GM23338 (cell line): ENCODE data around the gene LDLR. TPM values are rescaled to one million over a fixed set of nuclear protein-coding genes. Genes with fewer than 3 reads are reported as not detected.
A peak's percentile ranks its signal among the peaks of the same experiment; 100 is the strongest.

Experiments used
- ATAC-seq: fragments of 200-7000 bp; cut with Tn5 transposase; 3 replicates; pipeline ENCODE4 v1.9.1; 2020
- DNase-seq: peaks from one replicate; pipeline ENCODE4 v3.0.0-alpha.2; 2015; ENCODE audit warnings: low spot score
- H2AFZ ChIP-seq: fragments of 200-600 bp; sonication (generic); 2 replicates; pipeline ENCODE4 v1.8.0; 2016; ENCODE audit warnings: antibody characterized with exemption, mild to moderate bottlenecking, moderate library complexity
- H3F3A ChIP-seq: fragments of 200-600 bp; sonication (generic); replicated peaks from 2 replicates; pipeline ENCODE4 v1.8.0; 2017; ENCODE audit warnings: antibody characterized with exemption, mixed run types, low read depth
- H3K27ac ChIP-seq: fragments of 200-600 bp; sonication (generic); 2 replicates; pipeline ENCODE4 v1.6.1; 2016; ENCODE audit warnings: low read depth
- H3K27me3 ChIP-seq: fragments of 200-600 bp; sonication (generic); 2 replicates; pipeline ENCODE4 v1.8.0; 2016; ENCODE audit warnings: mild to moderate bottlenecking, mixed run types, moderate library complexity; ENCODE audit not compliant: insufficient read depth
- H3K36me3 ChIP-seq: fragments of 200-600 bp; sonication (generic); 2 replicates; pipeline ENCODE4 v1.8.0; 2016; ENCODE audit warnings: mild to moderate bottlenecking; ENCODE audit not compliant: insufficient read depth
- H3K4me1 ChIP-seq: fragments of 200-600 bp; sonication (generic); 2 replicates; pipeline ENCODE4 v1.8.0; 2016; ENCODE audit warnings: mild to moderate bottlenecking, moderate library complexity; ENCODE audit not compliant: insufficient read depth
- H3K4me2 ChIP-seq: fragments of 200-600 bp; sonication (generic); 2 replicates; pipeline ENCODE4 v1.7.1; 2017; ENCODE audit warnings: mixed run types
- H3K4me3 ChIP-seq: fragments of 200-600 bp; sonication (generic); 2 replicates; pipeline ENCODE4 v1.6.1; 2016; ENCODE audit warnings: mixed run types
- H3K79me2 ChIP-seq: fragments of 200-600 bp; sonication (generic); replicated peaks from 2 replicates; pipeline ENCODE4 v1.8.0; 2017; ENCODE audit warnings: mild to moderate bottlenecking; ENCODE audit not compliant: insufficient read depth
- H3K9me2 ChIP-seq: fragments of 200-600 bp; sonication (generic); 2 replicates; pipeline ENCODE4 v1.8.0; 2017; ENCODE audit not compliant: insufficient read depth
- H4K20me1 ChIP-seq: fragments of 200-600 bp; sonication (generic); replicated peaks from 2 replicates; pipeline ENCODE4 v1.8.0; 2017; ENCODE audit warnings: mild to moderate bottlenecking; ENCODE audit not compliant: insufficient read depth
- H3K27ac Mint-ChIP-seq: 2 replicates; pipeline ENCODE4 v1.8.0; 2020; ENCODE audit warnings: inconsistent platforms, mild to moderate bottlenecking, moderate library complexity, mixed read lengths
- H3K27me3 Mint-ChIP-seq: 3 replicates; pipeline ENCODE4 v1.8.0; 2022; ENCODE audit warnings: low read depth, mild to moderate bottlenecking, moderate library complexity, mixed read lengths, inconsistent platforms; ENCODE audit not compliant: insufficient read depth, poor library complexity
- H3K36me3 Mint-ChIP-seq: 3 replicates; pipeline ENCODE4 v1.8.0; 2021; ENCODE audit warnings: low read depth, mild to moderate bottlenecking, inconsistent platforms, moderate library complexity, mixed read lengths
- H3K4me1 Mint-ChIP-seq: 3 replicates; pipeline ENCODE4 v1.8.0; 2020; ENCODE audit warnings: mild to moderate bottlenecking, inconsistent platforms, mixed read lengths
- H3K4me3 Mint-ChIP-seq: 3 replicates; pipeline ENCODE4 v1.8.0; 2021; ENCODE audit warnings: moderate library complexity, mild to moderate bottlenecking, inconsistent platforms, mixed read lengths
- H3K9me3 Mint-ChIP-seq: 3 replicates; pipeline ENCODE4 v1.8.0; 2020; ENCODE audit warnings: moderate library complexity, mild to moderate bottlenecking, inconsistent platforms, mixed read lengths
- EZH2 ChIP-seq: fragments of 200-600 bp; sonication (generic); IDR thresholded peaks from one replicate; pipeline ENCODE4 v1.8.0; 2017; ENCODE audit warnings: antibody characterized with exemption, mild to moderate bottlenecking, low read depth; ENCODE audit not compliant: unreplicated experiment
- EZH2phosphoT487 ChIP-seq: fragments of 200-600 bp; sonication (generic); IDR thresholded peaks from one replicate; pipeline ENCODE4 v1.8.1; 2018; ENCODE audit warnings: antibody characterized with exemption; ENCODE audit not compliant: unreplicated experiment
- JUNB ChIP-seq: IDR thresholded peaks from one replicate; pipeline ENCODE4 v1.6.1; 2016; ENCODE audit warnings: antibody characterized with exemption; ENCODE audit not compliant: unreplicated experiment
- NANOG ChIP-seq: IDR thresholded peaks from 2 replicates; pipeline ENCODE4 v1.6.1; 2016; ENCODE audit warnings: antibody characterized with exemption, borderline replicate concordance
- STAT1 ChIP-seq: IDR thresholded peaks from one replicate; pipeline ENCODE4 v1.6.1; 2016; ENCODE audit warnings: antibody characterized with exemption; ENCODE audit not compliant: unreplicated experiment
- ZNF114 ChIP-seq: fragments of 250-450 bp; sonication (Bioruptor Pico); IDR thresholded peaks from 2 replicates; pipeline ENCODE4 v1.5.0; 2020; ENCODE audit warnings: mild to moderate bottlenecking, moderate library complexity
- ZNF331 ChIP-seq: fragments of 250-450 bp; sonication (Bioruptor Pico); IDR thresholded peaks from 2 replicates; pipeline ENCODE4 v1.5.0; 2020; ENCODE audit warnings: low read depth, mild to moderate bottlenecking, moderate library complexity
- polyA plus RNA-seq: library from polyadenylated mRNA; unstranded; fragments of >200 nt; fragmentation: Nextera tagmentation; extraction: Ambion mirVana; gene quantifications from 2 replicates; pipeline ENCODE4 v1.2.1, GENCODE V29; 2016
- total RNA-seq: library from RNA; depleted of rRNA; stranded (reverse); fragments of >200 nt; shearing (Covaris generic); gene quantifications from 2 replicates; pipeline ENCODE4 v1.2.3, GENCODE V29; 2014
- TF ChIP-seq, protein P1 (sequence below): fragments of 250-450 bp; sonication (Bioruptor Pico); IDR thresholded peaks from 2 replicates; pipeline ENCODE4 v1.5.0; 2020; ENCODE audit warnings: mild to moderate bottlenecking, moderate library complexity
- TF ChIP-seq, protein P2 (sequence below): IDR thresholded peaks from 2 replicates; pipeline ENCODE4 v1.6.1; 2016; ENCODE audit warnings: antibody characterized with exemption
- TF ChIP-seq, protein P3 (sequence below), 2 experiments: fragments of 200-600 bp in 1 of 2; sonication (generic) in 1 of 2; conservative IDR thresholded peaks; 2 replicates each; pipeline versions ENCODE4 v1.5.1 to v1.6.1; 2016 to 2017; ENCODE audit warnings: antibody characterized with exemption in 2 of 2, low read depth in 2 of 2, mild to moderate bottlenecking in 2 of 2, moderate library complexity in 1 of 2

LDLR gene
- total and polyA plus RNA-seq, 2 experiments from 2014 or later = 57.6 to 180 TPM

DNA sequence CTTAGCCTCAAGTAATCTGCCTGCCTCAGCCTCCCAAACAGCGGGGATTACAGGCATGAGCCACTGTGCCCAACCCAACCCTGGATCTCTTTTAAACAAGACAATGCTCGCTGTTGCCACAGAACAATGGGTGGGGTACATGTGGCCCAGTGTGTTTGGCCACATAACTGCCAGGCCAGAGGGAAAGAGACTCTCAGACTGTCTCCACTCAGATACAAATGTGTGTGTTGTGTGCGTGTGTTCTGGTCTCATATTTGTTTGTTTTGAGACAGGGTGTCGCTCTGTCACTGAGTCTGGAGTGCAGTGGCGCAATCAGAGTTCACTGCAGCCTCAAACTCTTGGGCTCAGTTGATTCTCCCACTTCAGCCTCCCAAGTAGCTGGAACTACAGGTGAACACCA lies 25.8 kb downstream of the LDLR start:
- Mint-ChIP-seq H3K4me3 (no peak overlapping the region), H3K36me3 (peaks cover 97% of the 10 kb centered on the region), H3K9me3 (no peaks in the 10 kb centered on the region; the same call in 2 of the 3 replicates), H3K27me3 (peaks cover 20% of the 10 kb centered on the region), H3K27ac (no peak overlapping the region), H3K4me1 (no peaks in the 10 kb centered on the region)
- H3F3A ChIP-seq = peaks cover 76% of the 10 kb centered on the region
- peaks cover 79% of the 10 kb centered on the region for H3K36me3 ChIP-seq
- H4K20me1 ChIP-seq = peaks cover 69% of the 10 kb centered on the region
- H3K9me2 ChIP-seq = no peaks in the 10 kb centered on the region
- DNase-seq (no peak), ATAC-seq (no peak)
- H2AFZ ChIP-seq = no peak overlapping the region
- H3K27ac ChIP-seq = 0 out of 2 replicates have a peak overlapping the region, but pooled peaks have one; percentile 14
- H3K4me3 ChIP-seq = no peak overlapping the region
- peaks cover 35% of the 10 kb centered on the region for H3K79me2 ChIP-seq
- no peaks in the 10 kb centered on the region for H3K4me1 ChIP-seq
- no peaks in the 10 kb centered on the region for H3K27me3 ChIP-seq
- H3K4me2 ChIP-seq = no peak overlapping the region
- TF ChIP-seq STAT1 = no peak
- no peak for TF ChIP-seq EZH2
- no peak for TF ChIP-seq NANOG

DNA sequence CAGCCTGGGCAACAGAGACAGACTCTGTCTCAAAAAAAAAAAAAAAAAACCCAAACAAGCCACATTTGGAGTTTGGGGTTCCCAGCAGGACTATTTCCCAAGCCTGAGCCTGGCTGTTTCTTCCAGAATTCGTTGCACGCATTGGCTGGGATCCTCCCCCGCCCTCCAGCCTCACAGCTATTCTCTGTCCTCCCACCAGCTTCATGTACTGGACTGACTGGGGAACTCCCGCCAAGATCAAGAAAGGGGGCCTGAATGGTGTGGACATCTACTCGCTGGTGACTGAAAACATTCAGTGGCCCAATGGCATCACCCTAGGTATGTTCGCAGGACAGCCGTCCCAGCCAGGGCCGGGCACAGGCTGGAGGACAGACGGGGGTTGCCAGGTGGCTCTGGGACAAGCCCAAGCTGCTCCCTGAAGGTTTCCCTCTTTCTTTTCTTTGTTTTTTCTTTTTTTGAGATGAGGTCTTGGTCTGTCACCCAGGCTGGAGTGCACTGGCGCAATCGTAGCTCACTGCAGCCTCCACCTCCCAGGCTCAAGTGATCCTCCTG lies 26.7 kb downstream of the LDLR start:
- H3K4me3 Mint-ChIP-seq = no peak overlapping the region
- peak overlapping the region; percentile 79 for H3K27ac ChIP-seq
- H3K9me2 ChIP-seq = no peaks in the 10 kb centered on the region
- H3K27me3 Mint-ChIP-seq = peaks cover 19% of the 10 kb centered on the region
- H3K79me2 ChIP-seq = peaks cover 30% of the 10 kb centered on the region
- no peaks in the 10 kb centered on the region; the same call in 2 of the 3 replicates for H3K9me3 Mint-ChIP-seq
- no peaks in the 10 kb centered on the region for H3K4me1 Mint-ChIP-seq
- DNase-seq (no peak), ATAC-seq (no peak)
- no peak overlapping the region for H3K4me2 ChIP-seq
- no peak overlapping the region for H2AFZ ChIP-seq
- H3K4me3 ChIP-seq = no peak overlapping the region
- H3K27ac Mint-ChIP-seq = peak overlapping the region; percentile 63
- peaks cover 62% of the 10 kb centered on the region for H4K20me1 ChIP-seq
- H3K36me3 Mint-ChIP-seq = peaks cover 97% of the 10 kb centered on the region
- H3F3A ChIP-seq = peaks cover 80% of the 10 kb centered on the region
- no peaks in the 10 kb centered on the region for H3K27me3 ChIP-seq
- no peaks in the 10 kb centered on the region for H3K4me1 ChIP-seq
- H3K36me3 ChIP-seq = peaks cover 81% of the 10 kb centered on the region
- TF ChIP-seq ZNF114 (CRISPR knock-in tag) (no peak), STAT1 (no peak), JUNB (no peak), ZNF331 (no peak), EZH2phosphoT487 (no peak), EZH2 (no peak), NANOG (no peak)
- TF ChIP-seq, protein P1, sequence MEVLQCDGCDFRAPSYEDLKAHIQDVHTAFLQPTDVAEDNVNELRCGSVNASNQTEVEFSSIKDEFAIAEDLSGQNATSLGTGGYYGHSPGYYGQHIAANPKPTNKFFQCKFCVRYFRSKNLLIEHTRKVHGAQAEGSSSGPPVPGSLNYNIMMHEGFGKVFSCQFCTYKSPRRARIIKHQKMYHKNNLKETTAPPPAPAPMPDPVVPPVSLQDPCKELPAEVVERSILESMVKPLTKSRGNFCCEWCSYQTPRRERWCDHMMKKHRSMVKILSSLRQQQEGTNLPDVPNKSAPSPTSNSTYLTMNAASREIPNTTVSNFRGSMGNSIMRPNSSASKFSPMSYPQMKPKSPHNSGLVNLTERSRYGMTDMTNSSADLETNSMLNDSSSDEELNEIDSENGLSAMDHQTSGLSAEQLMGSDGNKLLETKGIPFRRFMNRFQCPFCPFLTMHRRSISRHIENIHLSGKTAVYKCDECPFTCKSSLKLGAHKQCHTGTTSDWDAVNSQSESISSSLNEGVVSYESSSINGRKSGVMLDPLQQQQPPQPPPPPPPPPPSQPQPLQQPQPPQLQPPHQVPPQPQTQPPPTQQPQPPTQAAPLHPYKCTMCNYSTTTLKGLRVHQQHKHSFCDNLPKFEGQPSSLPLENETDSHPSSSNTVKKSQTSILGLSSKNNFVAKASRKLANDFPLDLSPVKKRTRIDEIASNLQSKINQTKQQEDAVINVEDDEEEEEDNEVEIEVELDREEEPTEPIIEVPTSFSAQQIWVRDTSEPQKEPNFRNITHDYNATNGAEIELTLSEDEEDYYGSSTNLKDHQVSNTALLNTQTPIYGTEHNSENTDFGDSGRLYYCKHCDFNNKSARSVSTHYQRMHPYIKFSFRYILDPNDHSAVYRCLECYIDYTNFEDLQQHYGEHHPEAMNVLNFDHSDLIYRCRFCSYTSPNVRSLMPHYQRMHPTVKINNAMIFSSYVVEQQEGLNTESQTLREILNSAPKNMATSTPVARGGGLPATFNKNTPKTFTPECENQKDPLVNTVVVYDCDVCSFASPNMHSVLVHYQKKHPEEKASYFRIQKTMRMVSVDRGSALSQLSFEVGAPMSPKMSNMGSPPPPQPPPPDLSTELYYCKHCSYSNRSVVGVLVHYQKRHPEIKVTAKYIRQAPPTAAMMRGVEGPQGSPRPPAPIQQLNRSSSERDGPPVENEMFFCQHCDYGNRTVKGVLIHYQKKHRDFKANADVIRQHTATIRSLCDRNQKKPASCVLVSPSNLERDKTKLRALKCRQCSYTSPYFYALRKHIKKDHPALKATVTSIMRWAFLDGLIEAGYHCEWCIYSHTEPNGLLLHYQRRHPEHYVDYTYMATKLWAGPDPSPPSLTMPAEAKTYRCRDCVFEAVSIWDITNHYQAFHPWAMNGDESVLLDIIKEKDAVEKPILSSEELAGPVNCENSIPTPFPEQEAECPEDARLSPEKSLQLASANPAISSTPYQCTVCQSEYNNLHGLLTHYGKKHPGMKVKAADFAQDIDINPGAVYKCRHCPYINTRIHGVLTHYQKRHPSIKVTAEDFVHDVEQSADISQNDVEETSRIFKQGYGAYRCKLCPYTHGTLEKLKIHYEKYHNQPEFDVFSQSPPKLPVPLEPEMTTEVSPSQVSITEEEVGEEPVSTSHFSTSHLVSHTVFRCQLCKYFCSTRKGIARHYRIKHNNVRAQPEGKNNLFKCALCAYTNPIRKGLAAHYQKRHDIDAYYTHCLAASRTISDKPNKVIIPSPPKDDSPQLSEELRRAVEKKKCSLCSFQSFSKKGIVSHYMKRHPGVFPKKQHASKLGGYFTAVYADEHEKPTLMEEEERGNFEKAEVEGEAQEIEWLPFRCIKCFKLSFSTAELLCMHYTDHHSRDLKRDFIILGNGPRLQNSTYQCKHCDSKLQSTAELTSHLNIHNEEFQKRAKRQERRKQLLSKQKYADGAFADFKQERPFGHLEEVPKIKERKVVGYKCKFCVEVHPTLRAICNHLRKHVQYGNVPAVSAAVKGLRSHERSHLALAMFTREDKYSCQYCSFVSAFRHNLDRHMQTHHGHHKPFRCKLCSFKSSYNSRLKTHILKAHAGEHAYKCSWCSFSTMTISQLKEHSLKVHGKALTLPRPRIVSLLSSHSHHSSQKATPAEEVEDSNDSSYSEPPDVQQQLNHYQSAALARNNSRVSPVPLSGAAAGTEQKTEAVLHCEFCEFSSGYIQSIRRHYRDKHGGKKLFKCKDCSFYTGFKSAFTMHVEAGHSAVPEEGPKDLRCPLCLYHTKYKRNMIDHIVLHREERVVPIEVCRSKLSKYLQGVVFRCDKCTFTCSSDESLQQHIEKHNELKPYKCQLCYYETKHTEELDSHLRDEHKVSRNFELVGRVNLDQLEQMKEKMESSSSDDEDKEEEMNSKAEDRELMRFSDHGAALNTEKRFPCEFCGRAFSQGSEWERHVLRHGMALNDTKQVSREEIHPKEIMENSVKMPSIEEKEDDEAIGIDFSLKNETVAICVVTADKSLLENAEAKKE = no peak
- TF ChIP-seq, protein P2, sequence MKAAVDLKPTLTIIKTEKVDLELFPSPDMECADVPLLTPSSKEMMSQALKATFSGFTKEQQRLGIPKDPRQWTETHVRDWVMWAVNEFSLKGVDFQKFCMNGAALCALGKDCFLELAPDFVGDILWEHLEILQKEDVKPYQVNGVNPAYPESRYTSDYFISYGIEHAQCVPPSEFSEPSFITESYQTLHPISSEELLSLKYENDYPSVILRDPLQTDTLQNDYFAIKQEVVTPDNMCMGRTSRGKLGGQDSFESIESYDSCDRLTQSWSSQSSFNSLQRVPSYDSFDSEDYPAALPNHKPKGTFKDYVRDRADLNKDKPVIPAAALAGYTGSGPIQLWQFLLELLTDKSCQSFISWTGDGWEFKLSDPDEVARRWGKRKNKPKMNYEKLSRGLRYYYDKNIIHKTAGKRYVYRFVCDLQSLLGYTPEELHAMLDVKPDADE = no peak
- TF ChIP-seq, protein P3, sequence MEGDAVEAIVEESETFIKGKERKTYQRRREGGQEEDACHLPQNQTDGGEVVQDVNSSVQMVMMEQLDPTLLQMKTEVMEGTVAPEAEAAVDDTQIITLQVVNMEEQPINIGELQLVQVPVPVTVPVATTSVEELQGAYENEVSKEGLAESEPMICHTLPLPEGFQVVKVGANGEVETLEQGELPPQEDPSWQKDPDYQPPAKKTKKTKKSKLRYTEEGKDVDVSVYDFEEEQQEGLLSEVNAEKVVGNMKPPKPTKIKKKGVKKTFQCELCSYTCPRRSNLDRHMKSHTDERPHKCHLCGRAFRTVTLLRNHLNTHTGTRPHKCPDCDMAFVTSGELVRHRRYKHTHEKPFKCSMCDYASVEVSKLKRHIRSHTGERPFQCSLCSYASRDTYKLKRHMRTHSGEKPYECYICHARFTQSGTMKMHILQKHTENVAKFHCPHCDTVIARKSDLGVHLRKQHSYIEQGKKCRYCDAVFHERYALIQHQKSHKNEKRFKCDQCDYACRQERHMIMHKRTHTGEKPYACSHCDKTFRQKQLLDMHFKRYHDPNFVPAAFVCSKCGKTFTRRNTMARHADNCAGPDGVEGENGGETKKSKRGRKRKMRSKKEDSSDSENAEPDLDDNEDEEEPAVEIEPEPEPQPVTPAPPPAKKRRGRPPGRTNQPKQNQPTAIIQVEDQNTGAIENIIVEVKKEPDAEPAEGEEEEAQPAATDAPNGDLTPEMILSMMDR (conservative IDR thresholded peaks at IDR 0.05; ENCODE audit: low read depth in 2 of 2) = no peak
